Measurements from ENCODE around the gene TBC1D32. TPM values are rescaled to one million over a fixed set of nuclear protein-coding genes. Genes with fewer than 3 reads are reported as not detected.
"Not testable (repeated sequence)": the region's sequence is repeated elsewhere in the genome, so short reads cannot be mapped to it uniquely, and the experiment has no call there.

The TBC1D32 gene, protein sequence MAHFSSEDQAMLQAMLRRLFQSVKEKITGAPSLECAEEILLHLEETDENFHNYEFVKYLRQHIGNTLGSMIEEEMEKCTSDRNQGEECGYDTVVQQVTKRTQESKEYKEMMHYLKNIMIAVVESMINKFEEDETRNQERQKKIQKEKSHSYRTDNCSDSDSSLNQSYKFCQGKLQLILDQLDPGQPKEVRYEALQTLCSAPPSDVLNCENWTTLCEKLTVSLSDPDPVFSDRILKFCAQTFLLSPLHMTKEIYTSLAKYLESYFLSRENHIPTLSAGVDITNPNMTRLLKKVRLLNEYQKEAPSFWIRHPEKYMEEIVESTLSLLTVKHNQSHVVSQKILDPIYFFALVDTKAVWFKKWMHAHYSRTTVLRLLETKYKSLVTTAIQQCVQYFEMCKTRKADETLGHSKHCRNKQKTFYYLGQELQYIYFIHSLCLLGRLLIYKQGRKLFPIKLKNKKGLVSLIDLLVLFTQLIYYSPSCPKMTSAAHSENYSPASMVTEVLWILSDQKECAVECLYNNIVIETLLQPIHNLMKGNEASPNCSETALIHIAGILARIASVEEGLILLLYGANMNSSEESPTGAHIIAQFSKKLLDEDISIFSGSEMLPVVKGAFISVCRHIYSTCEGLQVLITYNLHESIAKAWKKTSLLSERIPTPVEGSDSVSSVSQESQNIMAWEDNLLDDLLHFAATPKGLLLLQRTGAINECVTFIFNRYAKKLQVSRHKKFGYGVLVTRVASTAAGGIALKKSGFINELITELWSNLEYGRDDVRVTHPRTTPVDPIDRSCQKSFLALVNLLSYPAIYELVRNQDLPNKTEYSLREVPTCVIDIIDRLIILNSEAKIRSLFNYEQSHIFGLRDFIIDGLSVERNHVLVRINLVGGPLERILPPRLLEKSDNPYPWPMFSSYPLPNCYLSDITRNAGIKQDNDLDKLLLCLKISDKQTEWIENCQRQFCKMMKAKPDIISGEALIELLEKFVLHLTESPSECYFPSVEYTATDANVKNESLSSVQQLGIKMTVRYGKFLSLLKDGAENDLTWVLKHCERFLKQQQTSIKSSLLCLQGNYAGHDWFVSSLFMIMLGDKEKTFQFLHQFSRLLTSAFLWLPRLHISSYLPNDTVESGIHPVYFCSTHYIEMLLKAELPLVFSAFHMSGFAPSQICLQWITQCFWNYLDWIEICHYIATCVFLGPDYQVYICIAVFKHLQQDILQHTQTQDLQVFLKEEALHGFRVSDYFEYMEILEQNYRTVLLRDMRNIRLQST
- 24.2 TPM for total RNA-seq (ENCODE audit: unreplicated experiment)
- long read RNA-seq, partial matches to known transcripts = 1 of 2 reads
- long read RNA-seq, other reads (novel, unspliced or antisense) = 1 of 2 reads

DNA sequence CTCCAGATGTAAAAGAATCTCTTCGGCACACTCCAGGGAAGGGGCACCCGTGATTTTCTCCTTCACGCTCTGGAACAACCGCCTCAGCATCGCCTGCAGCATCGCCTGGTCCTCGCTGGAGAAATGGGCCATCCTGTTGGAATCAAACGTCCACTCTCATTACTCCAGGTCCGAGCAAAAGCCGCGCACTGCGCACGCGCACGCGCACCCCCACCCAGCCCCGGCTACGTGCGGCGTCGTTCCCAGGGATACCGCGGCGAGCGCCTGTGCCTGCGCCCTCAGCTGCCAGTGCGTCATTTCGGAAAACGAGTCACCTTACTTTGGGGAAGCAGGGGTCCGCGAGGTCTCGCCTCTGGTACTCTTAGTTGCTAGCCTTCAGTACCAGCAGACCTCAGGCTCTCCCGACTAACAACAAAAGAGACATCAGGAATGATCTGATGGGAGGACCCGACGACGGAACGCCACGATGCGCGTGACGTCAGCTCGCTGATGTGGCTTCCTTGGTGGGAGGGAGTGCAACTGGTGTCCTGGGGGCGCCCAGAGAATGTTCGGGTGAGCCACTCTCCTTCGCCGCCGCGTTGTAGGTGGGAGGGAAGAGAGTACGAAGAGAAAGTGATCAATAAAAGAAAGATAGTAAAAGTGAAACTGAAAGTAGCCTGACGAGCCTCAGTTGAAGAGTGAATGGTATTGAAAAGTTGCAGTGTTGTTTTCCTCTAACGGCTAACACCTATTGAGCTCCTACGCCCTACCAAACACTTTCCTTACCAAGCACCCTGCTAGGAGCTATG, at the start of gene TBC1D32:
TSS of gene TBC1D32 (minus strand) at position 182 of the 788 bp plus-strand sequence. CDS start at position 132, 50 bp downstream.
- Mint-ChIP-seq H3K27ac (ENCODE audit: unreplicated experiment) (peak within 1 kb of the TSS; percentile 92), H3K9me3 (ENCODE audit: unreplicated experiment) (no peaks in the 10 kb centered on the region), H3K27me3 (ENCODE audit: unreplicated experiment) (no peaks in the 10 kb centered on the region), H3K4me1 (ENCODE audit: low read depth, unreplicated experiment) (peaks cover 17% of the 10 kb centered on the region), H3K4me3 (ENCODE audit: unreplicated experiment) (peak within 1 kb of the TSS; percentile 99), H3K36me3 (ENCODE audit: unreplicated experiment) (no peaks in the 10 kb centered on the region)
- DNase-seq = peak; percentile 96
- TF ChIP-seq, protein P1, sequence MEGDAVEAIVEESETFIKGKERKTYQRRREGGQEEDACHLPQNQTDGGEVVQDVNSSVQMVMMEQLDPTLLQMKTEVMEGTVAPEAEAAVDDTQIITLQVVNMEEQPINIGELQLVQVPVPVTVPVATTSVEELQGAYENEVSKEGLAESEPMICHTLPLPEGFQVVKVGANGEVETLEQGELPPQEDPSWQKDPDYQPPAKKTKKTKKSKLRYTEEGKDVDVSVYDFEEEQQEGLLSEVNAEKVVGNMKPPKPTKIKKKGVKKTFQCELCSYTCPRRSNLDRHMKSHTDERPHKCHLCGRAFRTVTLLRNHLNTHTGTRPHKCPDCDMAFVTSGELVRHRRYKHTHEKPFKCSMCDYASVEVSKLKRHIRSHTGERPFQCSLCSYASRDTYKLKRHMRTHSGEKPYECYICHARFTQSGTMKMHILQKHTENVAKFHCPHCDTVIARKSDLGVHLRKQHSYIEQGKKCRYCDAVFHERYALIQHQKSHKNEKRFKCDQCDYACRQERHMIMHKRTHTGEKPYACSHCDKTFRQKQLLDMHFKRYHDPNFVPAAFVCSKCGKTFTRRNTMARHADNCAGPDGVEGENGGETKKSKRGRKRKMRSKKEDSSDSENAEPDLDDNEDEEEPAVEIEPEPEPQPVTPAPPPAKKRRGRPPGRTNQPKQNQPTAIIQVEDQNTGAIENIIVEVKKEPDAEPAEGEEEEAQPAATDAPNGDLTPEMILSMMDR (IDR thresholded peaks at IDR 0.05; ENCODE audit: partially characterized antibody, unreplicated experiment) = no peak

DNA sequence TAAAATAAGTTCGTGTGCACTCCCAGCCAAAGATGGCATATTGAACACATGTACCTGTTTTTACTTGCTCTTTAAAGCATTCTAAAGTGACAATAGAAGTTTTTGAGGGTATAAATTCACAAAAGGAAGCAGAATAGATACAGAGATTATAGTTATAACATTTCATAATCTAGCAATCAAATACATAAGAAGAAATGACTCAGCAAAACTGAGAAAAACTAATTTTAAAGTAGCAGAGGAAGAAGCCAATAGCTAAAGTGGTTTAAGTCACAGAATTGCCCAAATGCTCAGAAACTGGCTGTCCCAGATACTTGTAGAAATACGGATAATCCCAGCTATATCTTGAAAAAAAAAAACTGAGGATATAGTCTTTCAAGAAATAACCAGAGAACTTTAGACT, 49.2 kb upstream of the TBC1D32 start:
- H3K27ac Mint-ChIP-seq (ENCODE audit: unreplicated experiment) = no peak overlapping the region
- no peaks in the 10 kb centered on the region for H3K9me3 Mint-ChIP-seq (ENCODE audit: unreplicated experiment)
- no peak overlapping the region for H3K4me3 Mint-ChIP-seq (ENCODE audit: unreplicated experiment)
- H3K27me3 Mint-ChIP-seq (ENCODE audit: unreplicated experiment) = no peaks in the 10 kb centered on the region
- DNase-seq = no peak
- TF ChIP-seq, protein P1 (IDR thresholded peaks at IDR 0.05; ENCODE audit: partially characterized antibody, unreplicated experiment) = no peak
- H3K36me3 Mint-ChIP-seq (ENCODE audit: unreplicated experiment) = no peaks in the 10 kb centered on the region
- H3K4me1 Mint-ChIP-seq (ENCODE audit: low read depth, unreplicated experiment) = peaks cover 3% of the 10 kb centered on the region

DNA sequence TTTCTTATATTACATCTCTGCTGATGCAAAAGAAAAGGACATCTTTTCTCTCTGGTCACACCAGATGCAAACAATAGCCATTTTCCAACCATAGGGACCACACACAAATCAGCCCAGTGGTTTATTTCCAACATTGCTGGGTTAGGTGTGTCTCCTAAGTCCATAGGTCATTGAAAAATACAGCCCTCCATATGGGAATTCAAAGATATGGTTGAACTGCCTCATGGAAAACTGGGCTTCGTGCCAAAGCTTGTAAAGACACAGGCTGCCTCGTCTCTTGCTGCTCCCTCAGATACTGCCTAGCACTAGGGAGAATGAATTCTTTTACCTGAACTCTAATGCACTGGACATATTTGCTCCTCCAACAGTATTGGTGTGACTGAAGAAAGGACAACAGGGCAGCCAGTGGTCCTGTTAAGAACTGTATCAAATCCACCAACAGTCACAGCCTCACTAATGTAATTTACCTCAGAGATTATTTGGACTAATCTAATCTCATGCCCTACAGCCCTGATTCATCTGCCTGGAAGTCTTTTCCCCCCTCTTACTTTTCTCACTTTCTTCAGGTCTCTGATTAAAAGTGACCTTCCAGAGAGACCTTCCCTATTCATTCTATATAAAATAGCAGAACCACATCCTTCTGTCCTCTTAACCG, 48.3 kb upstream of the TBC1D32 start:
- Mint-ChIP-seq H3K4me3 (ENCODE audit: unreplicated experiment) (no peak overlapping the region), H3K9me3 (ENCODE audit: unreplicated experiment) (no peaks in the 10 kb centered on the region), H3K27me3 (ENCODE audit: unreplicated experiment) (no peaks in the 10 kb centered on the region), H3K4me1 (ENCODE audit: low read depth, unreplicated experiment) (peaks cover 3% of the 10 kb centered on the region), H3K36me3 (ENCODE audit: unreplicated experiment) (no peaks in the 10 kb centered on the region), H3K27ac (ENCODE audit: unreplicated experiment) (no peak overlapping the region)
- no peak for DNase-seq
- TF ChIP-seq, protein P1 (IDR thresholded peaks at IDR 0.05; ENCODE audit: partially characterized antibody, unreplicated experiment) = no peak

DNA sequence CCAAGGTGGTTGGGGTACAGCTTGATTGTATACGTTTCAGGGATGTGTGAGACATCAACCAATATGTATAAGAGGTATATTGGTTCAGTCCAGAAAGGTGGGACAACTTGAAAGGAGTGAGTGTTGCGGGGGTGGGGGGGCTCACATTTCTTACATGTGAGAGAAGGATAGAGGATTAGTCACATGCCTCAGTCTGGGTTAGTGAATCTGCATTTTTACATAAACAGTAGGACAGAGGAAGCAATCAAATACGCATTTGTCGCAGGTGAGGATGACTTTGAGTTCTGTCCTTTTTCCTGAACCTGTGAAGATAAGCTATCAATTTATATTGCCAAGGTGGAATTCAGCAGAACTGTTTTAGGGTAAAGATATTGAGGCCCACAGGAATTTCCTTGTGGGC, 42.1 kb upstream of the TBC1D32 start:
- no peaks in the 10 kb centered on the region for H3K27me3 Mint-ChIP-seq (ENCODE audit: unreplicated experiment)
- no peak for DNase-seq
- no peak overlapping the region for H3K4me3 Mint-ChIP-seq (ENCODE audit: unreplicated experiment)
- H3K27ac Mint-ChIP-seq (ENCODE audit: unreplicated experiment) = no peak overlapping the region
- no peaks in the 10 kb centered on the region for H3K36me3 Mint-ChIP-seq (ENCODE audit: unreplicated experiment)
- TF ChIP-seq, protein P1 (IDR thresholded peaks at IDR 0.05; ENCODE audit: partially characterized antibody, unreplicated experiment) = no peak
- no peaks in the 10 kb centered on the region for H3K4me1 Mint-ChIP-seq (ENCODE audit: low read depth, unreplicated experiment)
- no peaks in the 10 kb centered on the region for H3K9me3 Mint-ChIP-seq (ENCODE audit: unreplicated experiment)

DNA sequence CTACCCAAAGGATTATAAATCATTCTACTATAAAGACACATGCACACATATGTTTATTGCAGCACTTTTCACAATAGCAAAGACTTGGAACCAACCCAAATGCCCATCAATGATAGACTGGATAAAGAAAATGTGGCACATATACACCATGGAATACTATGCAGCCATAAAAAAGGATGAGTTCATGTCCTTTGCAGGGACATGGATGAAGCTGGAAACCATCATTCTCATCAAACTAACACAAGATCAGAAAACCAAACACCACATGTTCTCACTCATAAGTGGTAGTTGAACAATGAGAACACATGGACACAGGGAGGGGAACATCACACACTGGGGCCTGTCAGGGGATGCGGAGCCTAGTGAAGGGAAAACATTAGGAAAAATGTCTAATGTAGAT, 39.9 kb upstream of the TBC1D32 start:
- H3K36me3 Mint-ChIP-seq (ENCODE audit: unreplicated experiment); H3K9me3 Mint-ChIP-seq (ENCODE audit: unreplicated experiment); H3K4me3 Mint-ChIP-seq (ENCODE audit: unreplicated experiment); H3K4me1 Mint-ChIP-seq (ENCODE audit: low read depth, unreplicated experiment); DNase-seq; H3K27me3 Mint-ChIP-seq (ENCODE audit: unreplicated experiment); H3K27ac Mint-ChIP-seq (ENCODE audit: unreplicated experiment): not testable (repeated sequence)

All from glutamatergic neuron (in vitro differentiated cells).